HepG2 (cell line): ENCODE measurements around the gene ZNF648. TPM values are rescaled to one million over a fixed set of nuclear protein-coding genes. Genes with fewer than 3 reads are reported as not detected.

Experiments
- ATAC-seq: fragments of 200-7000 bp; cut with Tn5 transposase; 3 replicates; pipeline ENCODE4 v1.9.1; 2020; ENCODE audit warnings: mild to moderate bottlenecking, moderate library complexity
- BruUV-seq: library from RNA; stranded (reverse); fragments of 400-500 nt; replicated peaks from 2 replicates; lab custom pipeline; 2021; lab: Mats Ljungman, UMichigan
- CTCF ChIA-PET: fragments of 300-600 bp; formaldehyde crosslinking; extraction: SDS; loops from one replicate; lab custom pipeline; 2021; ENCODE audit warnings: low total read pairs, inconsistent platforms, low intra/inter-chr PET ratio; lab: Yijun Ruan, JAX
- POLR2A ChIA-PET: fragments of 350-600 bp; sonication (Branson Sonifier 250); formaldehyde crosslinking; loops from one replicate; lab custom pipeline; 2020; ENCODE audit warnings: antibody characterized with exemption, inconsistent platforms; lab: Yijun Ruan, JAX
- DNase-seq: peaks from one replicate; pipeline ENCODE4 v3.0.0-alpha.2; 2015; ENCODE audit warnings: low spot score
- FAIRE-seq: peaks from 3 replicates; lab custom pipeline; 2011; peaks lifted over from hg19 to GRCh38; lab: Jason Lieb, UNC
- H2AFZ ChIP-seq: one replicate; pipeline ENCODE4 v1.6.1; 2011; ENCODE audit warnings: low read length, inconsistent platforms
- H3K27ac ChIP-seq: fragments of 300-600 bp; 3 replicates; pipeline ENCODE4 v1.8.0; 2011; ENCODE audit warnings: mixed run types, mild to moderate bottlenecking, mixed read lengths, low read length, inconsistent platforms; ENCODE audit not compliant: insufficient read depth; ENCODE audit errors: extremely low read length
- H3K27me3 ChIP-seq, 2 experiments: fragments of 200-600 bp in 1 of 2; 2 replicates in 1 of 2; 3 replicates in 1 of 2; pipeline versions ENCODE4 v1.6.0 to v1.8.0; 2011; ENCODE audit warnings: low read length in 2 of 2, mild to moderate bottlenecking in 2 of 2, moderate library complexity in 2 of 2, inconsistent platforms in 1 of 2; ENCODE audit not compliant: insufficient read depth in 2 of 2, control insufficient read depth in 1 of 2
- H3K36me3 ChIP-seq, 2 experiments: fragments of 200-600 bp in 1 of 2; replicated peaks in 1 of 2; 2 replicates in 1 of 2; 3 replicates in 1 of 2; pipeline versions ENCODE4 v1.5.1 to v1.8.0; 2011; ENCODE audit warnings: low read length in 2 of 2, inconsistent platforms in 1 of 2; ENCODE audit not compliant: insufficient read depth in 2 of 2, control insufficient read depth in 1 of 2
- H3K4me1 ChIP-seq: 2 replicates; pipeline ENCODE4 v1.5.1; 2012; ENCODE audit warnings: low read length, inconsistent platforms; ENCODE audit not compliant: insufficient read depth
- H3K4me2 ChIP-seq: 2 replicates; pipeline ENCODE4 v1.6.0; 2011; ENCODE audit warnings: low read depth, low read length, inconsistent platforms
- H3K4me3 ChIP-seq, 3 experiments: fragments of 200-600 bp in 1 of 3; sonication (generic), shearing (Covaris generic) in 1 of 3; replicated peaks in 1 of 3; 2 replicates each; pipeline ENCODE4 v1.5.1; 2011 to 2016; ENCODE audit warnings: low read length in 3 of 3, inconsistent platforms in 2 of 3, low read depth in 2 of 3, mild to moderate bottlenecking in 2 of 3, control low read depth in 1 of 3, mixed read lengths in 1 of 3; ENCODE audit not compliant: insufficient read depth in 1 of 3
- H3K79me2 ChIP-seq: one replicate; pipeline ENCODE4 v1.6.1; 2011; ENCODE audit warnings: low read length, inconsistent platforms; ENCODE audit not compliant: insufficient read depth
- H3K9ac ChIP-seq: 2 replicates; pipeline ENCODE4 v1.6.0; 2011; ENCODE audit warnings: mild to moderate bottlenecking, low read depth, low read length, inconsistent platforms; ENCODE audit not compliant: insufficient read depth
- H3K9me3 ChIP-seq: 2 replicates; pipeline ENCODE4 v1.5.1; 2012; ENCODE audit warnings: mild to moderate bottlenecking, low read length
- H4K20me1 ChIP-seq: 2 replicates; pipeline ENCODE4 v1.6.0; 2011; ENCODE audit warnings: inconsistent platforms, mild to moderate bottlenecking, low read length, moderate library complexity; ENCODE audit not compliant: insufficient read depth
- AFF4 ChIP-seq: sonication (generic); formaldehyde crosslinking; IDR thresholded peaks from 2 replicates; pipeline ENCODE4 v1.4.0; 2020; ENCODE audit warnings: missing genetic modification reagents
- ATF7-NPFF ChIP-seq: sonication (generic); formaldehyde crosslinking; IDR thresholded peaks from 2 replicates; pipeline ENCODE4 v1.8.1; 2023; ENCODE audit warnings: mild to moderate bottlenecking, low read depth, missing genetic modification reagents, moderate library complexity
- DNMT3B ChIP-seq: conservative IDR thresholded peaks from 2 replicates; pipeline ENCODE4 v1.6.1; 2016; ENCODE audit warnings: missing biosample characterization, control low read depth
- HOXA3 ChIP-seq: sonication (generic); formaldehyde crosslinking; IDR thresholded peaks from 2 replicates; pipeline ENCODE4 v1.5.0; 2020; ENCODE audit warnings: missing genetic modification reagents
- PITX1 ChIP-seq: sonication (generic); formaldehyde crosslinking; IDR thresholded peaks from 2 replicates; pipeline ENCODE4 v1.5.1; 2020; ENCODE audit warnings: mild to moderate bottlenecking, missing genetic modification reagents
- U2AF1 ChIP-seq: fragments of 200-400 bp; formaldehyde crosslinking; optimal IDR thresholded peaks from 2 replicates; pipeline ENCODE3; 2017; ENCODE audit warnings: mild to moderate bottlenecking, low read depth, low read length
- ZKSCAN1 ChIP-seq: fragments of 150-350 bp; IDR thresholded peaks from 2 replicates; pipeline ENCODE4 v1.6.1; 2014; ENCODE audit warnings: low read length
- ZNF274 ChIP-seq: sonication (generic); formaldehyde crosslinking; IDR thresholded peaks from 2 replicates; pipeline ENCODE4 v1.5.1; 2020; ENCODE audit warnings: mild to moderate bottlenecking, missing genetic modification reagents
- ZNF432 ChIP-seq: sonication (generic); formaldehyde crosslinking; IDR thresholded peaks from 2 replicates; pipeline ENCODE4 v1.5.0; 2020; ENCODE audit warnings: missing genetic modification reagents, mild to moderate bottlenecking, borderline replicate concordance
- ZNF670 ChIP-seq: sonication (generic); formaldehyde crosslinking; IDR thresholded peaks from 2 replicates; pipeline ENCODE4 v1.8.0; 2022; ENCODE audit warnings: mild to moderate bottlenecking, missing genetic modification reagents, borderline replicate concordance
- ZNF749 ChIP-seq: sonication (generic); formaldehyde crosslinking; IDR thresholded peaks from 2 replicates; pipeline ENCODE4 v1.8.0; 2022; ENCODE audit warnings: mild to moderate bottlenecking, missing genetic modification reagents, moderate library complexity, borderline replicate concordance
- ZNF792 ChIP-seq: IDR thresholded peaks from 2 replicates; pipeline ENCODE4 v1.6.1; 2016
- ZNF816 ChIP-seq: sonication (generic); formaldehyde crosslinking; IDR thresholded peaks from 2 replicates; pipeline ENCODE4 v1.8.0; 2022; ENCODE audit warnings: missing genetic modification reagents, mild to moderate bottlenecking, borderline replicate concordance
- ZNF839 ChIP-seq: sonication (generic); formaldehyde crosslinking; IDR thresholded peaks from 2 replicates; pipeline ENCODE4 v1.4.0; 2020; ENCODE audit warnings: missing genetic modification reagents, mild to moderate bottlenecking, borderline replicate concordance
- WGBS: methylation state at CpG from one replicate; pipeline ENCODE4 v1.1.6; 2017; ENCODE audit warnings: low lambda C conversion rate; 5-methylcytosine and 5-hydroxymethylcytosine counted together
- in situ Hi-C: cut with HindIII; loops from 2 replicates; pipeline ENCODE4 v1.10.0; 2017; ENCODE audit warnings: low pct_unique_long_range_greater_than_20kb; ENCODE audit not compliant: extremely low pct_ligation_motif_present
- intact Hi-C: fragments of 100-400 bp; cut with micrococcal nuclease; formaldehyde crosslinking; loops from one replicate; pipeline ENCODE4 v1.10.0; 2022; ENCODE audit not compliant: unreplicated experiment
- polyA plus RNA-seq, 8 experiments: library from polyadenylated mRNA; depleted of rRNA in 3 of 8; stranded (reverse) in 7 of 8; unstranded in 1 of 8; fragments of >200 nt; fragmentation: Illumina TruSeq in 4 of 8; extraction: Trizol in 4 of 8; gene quantifications; 2 replicates each; pipeline versions ENCODE4 v1.2.1 to v1.2.3, GENCODE V29; 2011 to 2016; ENCODE audit warnings: low read depth in 4 of 8, missing spikeins in 1 of 8, mixed read lengths in 1 of 8; ENCODE audit not compliant: insufficient read depth in 1 of 8
- total RNA-seq, 5 experiments: library from RNA; depleted of rRNA; stranded (reverse); fragments of >200 nt; fragmentation: Illumina TruSeq; extraction: Trizol; gene quantifications; 2 replicates each; pipeline ENCODE4 v1.2.3, GENCODE V29; 2016; ENCODE audit warnings: low read depth in 1 of 5
- TF ChIP-seq, protein P1 (sequence below): sonication (generic); formaldehyde crosslinking; IDR thresholded peaks from 2 replicates; pipeline ENCODE4 v1.5.1; 2020; ENCODE audit warnings: mild to moderate bottlenecking, missing genetic modification reagents

Gene ZNF648
- total and polyA plus RNA-seq, 2 of the 13 experiments (the other 11 are each of a cell fraction or from before 2014, with no cell fraction given): 0.13 to 0.37 TPM

DNA sequence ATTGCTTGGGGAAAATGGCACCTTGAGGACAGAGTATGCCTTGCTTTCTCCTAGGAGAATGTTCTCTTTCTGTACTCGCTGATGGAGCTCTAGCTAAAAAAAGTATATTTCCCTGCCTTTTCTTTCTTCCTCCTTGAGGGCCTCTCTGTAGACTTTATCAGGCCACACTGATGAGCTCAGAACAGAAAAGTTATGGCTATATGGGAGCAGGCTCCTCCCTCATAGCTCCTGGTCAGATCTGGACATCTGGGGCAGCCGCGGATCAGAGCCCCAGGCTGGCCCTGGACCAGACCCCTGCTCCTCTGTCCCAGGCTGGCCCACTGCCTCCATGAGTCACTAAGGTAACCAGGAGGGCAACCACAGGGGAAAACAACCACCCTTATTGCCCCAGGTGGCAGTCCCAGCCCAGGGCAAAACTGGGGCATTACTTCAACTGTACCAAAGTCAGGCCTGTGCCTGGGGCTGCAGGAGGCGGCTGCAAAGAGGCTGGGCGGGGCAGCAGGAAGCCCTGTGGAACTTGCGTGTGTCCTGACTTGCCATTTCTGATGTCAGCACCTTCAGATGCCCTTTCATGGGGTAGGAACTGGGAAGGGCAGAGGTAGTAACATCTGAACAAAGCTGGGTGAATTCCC lies 26.3 kb upstream of the ZNF648 start:
- H3K4me3 ChIP-seq: no peak overlapping the region
- POLR2A ChIA-PET: no interaction called here
- no peaks in the 10 kb centered on the region for H3K9me3 ChIP-seq
- peaks cover 26% of the 10 kb centered on the region for H3K4me1 ChIP-seq
- ATAC-seq (no peak), FAIRE-seq (no peak), DNase-seq (no peak)
- 65% methylated on average over 3 of the region's 6 CpGs for WGBS
- no peaks in the 10 kb centered on the region for H3K79me2 ChIP-seq
- in situ Hi-C loops: loop anchor here (25.0 kb wide), 1 partner anchor 699 kb away; the partner anchor contains the start of gene NPL
- no peak for TF ChIP-seq ZNF839 (CRISPR knock-in tag)
- TF ChIP-seq ZNF274 (CRISPR knock-in tag): no peak
- no peak for TF ChIP-seq AFF4 (CRISPR knock-in tag)
- TF ChIP-seq DNMT3B: no peak
- no peak for TF ChIP-seq ZNF816
- no peak for TF ChIP-seq ZKSCAN1
- no peak for TF ChIP-seq ZNF670 (CRISPR knock-in tag)
- TF ChIP-seq PITX1 (CRISPR knock-in tag): no peak
- TF ChIP-seq U2AF1: no peak
- no peak for TF ChIP-seq ZNF749 (CRISPR knock-in tag)
- no peak for TF ChIP-seq HOXA3 (CRISPR knock-in tag)
- TF ChIP-seq ATF7-NPFF (CRISPR knock-in tag): no peak
- TF ChIP-seq, protein P1, sequence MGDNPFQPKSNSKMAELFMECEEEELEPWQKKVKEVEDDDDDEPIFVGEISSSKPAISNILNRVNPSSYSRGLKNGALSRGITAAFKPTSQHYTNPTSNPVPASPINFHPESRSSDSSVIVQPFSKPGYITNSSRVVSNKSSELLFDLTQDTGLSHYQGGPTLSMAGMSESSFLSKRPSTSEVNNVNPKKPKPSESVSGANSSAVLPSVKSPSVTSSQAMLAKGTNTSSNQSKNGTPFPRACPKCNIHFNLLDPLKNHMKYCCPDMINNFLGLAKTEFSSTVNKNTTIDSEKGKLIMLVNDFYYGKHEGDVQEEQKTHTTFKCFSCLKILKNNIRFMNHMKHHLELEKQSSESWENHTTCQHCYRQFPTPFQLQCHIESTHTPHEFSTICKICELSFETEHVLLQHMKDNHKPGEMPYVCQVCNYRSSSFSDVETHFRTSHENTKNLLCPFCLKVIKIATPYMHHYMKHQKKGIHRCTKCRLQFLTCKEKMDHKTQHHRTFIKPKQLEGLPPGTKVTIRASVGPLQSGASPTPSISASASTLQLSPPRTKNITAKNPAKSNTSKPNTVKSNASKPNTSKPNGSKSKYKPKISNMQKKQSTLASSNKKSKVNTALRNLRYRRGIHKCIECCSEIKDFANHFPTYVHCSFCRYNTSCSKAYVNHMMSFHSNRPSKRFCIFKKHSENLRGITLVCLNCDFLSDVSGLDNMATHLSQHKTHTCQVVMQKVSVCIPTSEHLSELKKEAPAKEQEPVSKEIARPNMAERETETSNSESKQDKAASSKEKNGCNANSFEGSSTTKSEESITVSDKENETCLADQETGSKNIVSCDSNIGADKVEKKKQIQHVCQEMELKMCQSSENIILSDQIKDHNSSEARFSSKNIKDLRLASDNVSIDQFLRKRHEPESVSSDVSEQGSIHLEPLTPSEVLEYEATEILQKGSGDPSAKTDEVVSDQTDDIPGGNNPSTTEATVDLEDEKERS (CRISPR knock-in tag): no peak
- no peak for TF ChIP-seq ZNF432 (CRISPR knock-in tag)
- TF ChIP-seq ZNF792 (CRISPR knock-in tag): no peak
- no peak overlapping the region for H3K9ac ChIP-seq
- H4K20me1 ChIP-seq: no peaks in the 10 kb centered on the region
- no peak overlapping the region for H3K27ac ChIP-seq
- intact Hi-C loops: loop anchor here (10.0 kb wide), 1 partner anchor 217 kb away; no protein-coding TSS in a partner anchor
- no peaks in the 10 kb centered on the region for H3K36me3 ChIP-seq
- H2AFZ ChIP-seq: no peak overlapping the region
- CTCF ChIA-PET: no interaction called here
- H3K27me3 ChIP-seq: peaks cover 2 to 6% of the 10 kb centered on the region in 2 experiments; a peak in 2 of 5 replicates
- no TSS peak for BruUV-seq
- no peak overlapping the region for H3K4me2 ChIP-seq
